HCT116 (cell line): Measurements from ENCODE around the gene GRPR. TPM values are rescaled to one million over a fixed set of nuclear protein-coding genes. Genes with fewer than 3 reads are reported as not detected.
A peak's percentile ranks its signal among the peaks of the same experiment; 100 is the strongest.

Experiments used
- ATAC-seq: fragments of 200-7000 bp; cut with Tn5 transposase; 2 replicates; pipeline ENCODE4 v1.9.1; 2020; ENCODE audit warnings: mild to moderate bottlenecking, moderate library complexity
- BruUV-seq: library from RNA; stranded (reverse); fragments of 400-500 nt; replicated peaks from 2 replicates; lab custom pipeline; 2021; lab: Mats Ljungman, UMichigan
- CTCF ChIA-PET: fragments of 300-600 bp; sonication (Branson Sonifier 250); formaldehyde crosslinking; loops from one replicate; lab custom pipeline; 2021; ENCODE audit warnings: antibody characterized with exemption; lab: Charles Lee
- POLR2A ChIA-PET: fragments of 300-600, 350-600 bp; sonication (Branson Sonifier 250); formaldehyde crosslinking; loops from one replicate; lab custom pipeline; 2021; ENCODE audit warnings: antibody characterized with exemption; lab: Charles Lee
- RAD21 ChIA-PET, 2 experiments: fragments of 300-600 bp; sonication (Branson Sonifier 250); formaldehyde crosslinking; loops; one replicate each; lab custom pipeline; 2023; ENCODE audit warnings: low total read pairs in 2 of 2; ENCODE audit not compliant: uncharacterized antibody in 2 of 2, unreplicated experiment in 2 of 2, low non-redundant PET in 1 of 2; lab: Charles Lee
- DNase-seq: peaks from one replicate; pipeline ENCODE4 v3.0.0-alpha.2; 2010; ENCODE audit warnings: low read depth, low spot score
- H2AFZ ChIP-seq: fragments of 200-600 bp; shearing (Covaris generic), sonication (generic); 2 replicates; pipeline ENCODE4 v1.6.1; 2017; ENCODE audit warnings: low read depth, mixed run types, mixed read lengths, antibody characterized with exemption, low read length; ENCODE audit not compliant: poor library complexity, severe bottlenecking
- H3K27ac ChIP-seq: 2 replicates; pipeline ENCODE4 v1.5.1; 2012; ENCODE audit warnings: low read depth, low read length
- H3K27me3 ChIP-seq: fragments of 200-600 bp; sonication (generic); 2 replicates; pipeline ENCODE4 v1.6.1; 2016; ENCODE audit warnings: mixed run types, low read length, mixed read lengths; ENCODE audit not compliant: insufficient read depth
- H3K36me3 ChIP-seq, 2 experiments: fragments of 200-500 bp in 1 of 2; fragments of 200-600 bp in 1 of 2; sonication (Bioruptor generic) in 1 of 2; sonication (generic) in 1 of 2; 2 replicates each; pipeline versions ENCODE4 v1.5.1 to v1.6.1; 2014 to 2016; ENCODE audit warnings: low read length in 2 of 2, inconsistent platforms in 1 of 2, mixed read lengths in 1 of 2, mixed run types in 1 of 2; ENCODE audit not compliant: insufficient read depth in 2 of 2, control insufficient read depth in 1 of 2
- H3K4me1 ChIP-seq, 2 experiments: fragments of 200-600 bp in 1 of 2; sonication (generic) in 1 of 2; 2 replicates each; pipeline versions ENCODE4 v1.5.1 to v1.6.1; 2012 to 2017; ENCODE audit warnings: low read length in 2 of 2, inconsistent platforms in 1 of 2, mild to moderate bottlenecking in 1 of 2, mixed read lengths in 1 of 2, mixed run types in 1 of 2, moderate library complexity in 1 of 2; ENCODE audit not compliant: insufficient read depth in 2 of 2, control insufficient read depth in 1 of 2
- H3K4me2 ChIP-seq: fragments of 200-600 bp; sonication (generic); 2 replicates; pipeline ENCODE4 v1.6.1; 2017; ENCODE audit warnings: mixed run types, low read length, mixed read lengths
- H3K4me3 ChIP-seq, 2 experiments: fragments of 200-600 bp in 1 of 2; sonication (generic) in 1 of 2; replicated peaks in 1 of 2; 2 replicates each; pipeline ENCODE4 v1.5.1; 2011 to 2016; ENCODE audit warnings: low read length in 2 of 2, control low read depth in 1 of 2, low read depth in 1 of 2, mild to moderate bottlenecking in 1 of 2, mixed read lengths in 1 of 2, mixed run types in 1 of 2
- H3K79me2 ChIP-seq: fragments of 200-600 bp; sonication (generic); 2 replicates; pipeline ENCODE4 v1.6.1; 2017; ENCODE audit warnings: mild to moderate bottlenecking, mixed run types, low read length, moderate library complexity, mixed read lengths; ENCODE audit not compliant: insufficient read depth
- H3K9ac ChIP-seq: fragments of 200-600 bp; sonication (generic); 2 replicates; pipeline ENCODE4 v1.6.1; 2016; ENCODE audit warnings: low read length, mixed read lengths
- H3K9me2 ChIP-seq: fragments of 200-600 bp; sonication (generic), shearing (Covaris generic); 2 replicates; pipeline ENCODE4 v1.6.1; 2017; ENCODE audit warnings: mixed run types, mild to moderate bottlenecking, moderate library complexity; ENCODE audit not compliant: insufficient read depth
- H3K9me3 ChIP-seq, 2 experiments: fragments of 200-500 bp in 1 of 2; fragments of 200-600 bp in 1 of 2; sonication (Bioruptor generic) in 1 of 2; sonication (generic) in 1 of 2; 2 replicates each; pipeline ENCODE4 v1.6.1; 2014 to 2017; ENCODE audit warnings: low read length in 2 of 2, mixed read lengths in 2 of 2, inconsistent platforms in 1 of 2, low read depth in 1 of 2, mild to moderate bottlenecking in 1 of 2, mixed run types in 1 of 2, moderate library complexity in 1 of 2; ENCODE audit not compliant: control insufficient read depth in 1 of 2, insufficient read depth in 1 of 2
- H4K20me1 ChIP-seq: fragments of 200-600 bp; sonication (generic), shearing (Covaris generic); 2 replicates; pipeline ENCODE4 v1.6.1; 2017; ENCODE audit warnings: mixed run types, mild to moderate bottlenecking, moderate library complexity; ENCODE audit not compliant: insufficient read depth
- CBX3 ChIP-seq: IDR thresholded peaks from 2 replicates; pipeline ENCODE4 v1.6.1; 2012; ENCODE audit warnings: low read depth
- EZH2phosphoT487 ChIP-seq: fragments of 200-600 bp; IDR thresholded peaks from 2 replicates; pipeline ENCODE4 v1.6.1; 2018; ENCODE audit warnings: antibody characterized with exemption, borderline replicate concordance
- FOSL1 ChIP-seq: IDR thresholded peaks from 2 replicates; pipeline ENCODE4 v1.6.1; 2012; ENCODE audit warnings: low read depth
- JUND ChIP-seq: IDR thresholded peaks from 2 replicates; pipeline ENCODE4 v1.6.1; 2012
- POLR2A ChIP-seq: IDR thresholded peaks from 2 replicates; pipeline ENCODE4 v1.7.0; 2011; ENCODE audit warnings: borderline replicate concordance; ENCODE audit not compliant: insufficient read depth, insufficient read length; ENCODE audit errors: extremely low read depth
- POLR2AphosphoS5 ChIP-seq: IDR thresholded peaks from 2 replicates; pipeline ENCODE4 v1.6.1; 2011; ENCODE audit warnings: mild to moderate bottlenecking, low read depth, low read length, moderate library complexity
- RAD21 ChIP-seq: IDR thresholded peaks from 2 replicates; pipeline ENCODE4 v1.6.1; 2012; ENCODE audit warnings: low read depth, mild to moderate bottlenecking
- SP1 ChIP-seq: IDR thresholded peaks from 2 replicates; pipeline ENCODE4 v1.6.1; 2012; ENCODE audit warnings: low read depth
- ZFX ChIP-seq: fragments of 450-650 bp; IDR thresholded peaks from 2 replicates; pipeline ENCODE4 v1.6.1; 2017
- intact Hi-C: fragments of 100-400 bp; cut with micrococcal nuclease; formaldehyde crosslinking; loops from 2 replicates; pipeline ENCODE4 v1.10.0; 2022
- total RNA-seq: library from RNA; stranded (reverse); gene quantifications from one replicate; pipeline ENCODE4 v1.2.1, GENCODE V29; 2021; ENCODE audit not compliant: unreplicated experiment
- TF ChIP-seq, protein P1 (sequence below): IDR thresholded peaks from 2 replicates; pipeline ENCODE4 v1.6.1; 2012
- TF ChIP-seq, protein P2 (sequence below): IDR thresholded peaks from 2 replicates; pipeline ENCODE4 v1.6.1; 2011; ENCODE audit warnings: mild to moderate bottlenecking, low read length, moderate library complexity; ENCODE audit not compliant: insufficient replicate concordance; ENCODE audit errors: extremely low read depth
- TF ChIP-seq, protein P3 (sequence below): IDR thresholded peaks from 2 replicates; pipeline ENCODE4 v1.6.1; 2012; ENCODE audit warnings: low read depth

GRPR gene
- total RNA-seq, 1 experiment from 2014 or later = 0.15 TPM

DNA sequence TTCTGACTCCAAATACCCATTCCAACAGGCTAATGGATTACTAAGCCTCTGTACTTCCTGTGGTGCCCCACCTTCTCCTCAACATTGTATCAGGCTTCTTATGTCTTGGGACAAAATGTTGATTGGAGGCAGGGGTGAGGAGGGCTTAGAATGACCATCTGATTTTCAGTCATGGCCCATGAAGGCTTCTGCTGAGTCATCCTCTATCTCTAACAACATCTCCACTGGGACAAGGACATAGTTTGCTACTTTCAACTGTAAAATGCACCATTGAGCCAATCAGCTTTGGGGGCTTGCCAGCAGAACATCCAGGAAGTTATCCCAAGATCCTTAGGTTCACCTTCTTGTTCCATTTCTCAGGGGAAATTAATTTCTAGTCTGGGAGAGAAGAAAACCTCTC, 73.5 kb downstream of the GRPR start:
- Histone ChIP-seq H3K9ac (no peak overlapping the region), H3K9me2 (no peaks in the 10 kb centered on the region), H2AFZ (peak overlapping the region; percentile 61), H3K4me2 (no peak overlapping the region)
- ATAC-seq = no peak
- TF ChIP-seq ZFX (no peak), FOSL1 (no peak), SP1 (no peak)
- TF ChIP-seq, all 23 proteins: peak for 0
- DNase-seq = no peak
- Histone ChIP-seq H3K4me3 (no peak overlapping the region), H3K27ac (no peak overlapping the region), H3K36me3 (no peaks in the 10 kb centered on the region), H3K9me3 (no peaks in the 10 kb centered on the region), H4K20me1 (no peaks in the 10 kb centered on the region), H3K79me2 (no peaks in the 10 kb centered on the region), H3K4me1 (peaks cover 0 to 4% of the 10 kb centered on the region in 2 experiments; a peak in 2 of 4 replicates), H3K27me3 (no peaks in the 10 kb centered on the region)
- ChIA-PET CTCF (no interaction called here), RAD21 (no interaction called here), POLR2A (no interaction called here)
- BruUV-seq = no TSS peak
- intact Hi-C loops = no loop called here

DNA sequence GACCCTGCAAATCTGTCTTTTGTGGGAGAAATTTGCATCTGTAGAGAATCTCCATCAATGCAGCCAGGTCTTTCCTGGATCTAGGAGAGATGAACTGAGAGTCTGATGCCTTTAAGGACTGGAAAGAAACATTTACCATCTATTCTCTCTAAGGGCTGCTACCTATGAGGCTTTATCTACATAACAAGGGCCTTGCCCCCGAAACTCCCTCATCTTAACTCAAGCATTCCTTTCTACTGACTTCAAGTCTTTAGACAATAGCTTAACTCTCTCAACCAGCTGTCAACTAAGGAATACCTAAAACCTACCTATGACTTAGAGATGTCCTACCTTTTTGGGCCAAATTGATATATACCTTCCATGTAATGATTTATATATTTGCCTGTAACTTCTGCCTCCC, 76.0 kb downstream of the GRPR start:
- H3K9me3 ChIP-seq = no peaks in the 10 kb centered on the region
- no peaks in the 10 kb centered on the region for H3K36me3 ChIP-seq
- H3K4me1 ChIP-seq = peaks cover 0 to 4% of the 10 kb centered on the region in 2 experiments; a peak in 2 of 4 replicates
- intact Hi-C loops = no loop called here
- ChIA-PET CTCF (no interaction called here), POLR2A (no interaction called here), RAD21 (no interaction called here)
- no peaks in the 10 kb centered on the region for H3K9me2 ChIP-seq
- no peaks in the 10 kb centered on the region for H4K20me1 ChIP-seq
- H3K79me2 ChIP-seq = no peaks in the 10 kb centered on the region
- TF ChIP-seq, protein P1, sequence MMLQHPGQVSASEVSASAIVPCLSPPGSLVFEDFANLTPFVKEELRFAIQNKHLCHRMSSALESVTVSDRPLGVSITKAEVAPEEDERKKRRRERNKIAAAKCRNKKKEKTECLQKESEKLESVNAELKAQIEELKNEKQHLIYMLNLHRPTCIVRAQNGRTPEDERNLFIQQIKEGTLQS = no peak
- TF ChIP-seq EZH2phosphoT487 = no peak
- no peak for TF ChIP-seq RAD21
- TF ChIP-seq SP1 = no peak
- TF ChIP-seq POLR2A = no peak
- TF ChIP-seq, protein P2, sequence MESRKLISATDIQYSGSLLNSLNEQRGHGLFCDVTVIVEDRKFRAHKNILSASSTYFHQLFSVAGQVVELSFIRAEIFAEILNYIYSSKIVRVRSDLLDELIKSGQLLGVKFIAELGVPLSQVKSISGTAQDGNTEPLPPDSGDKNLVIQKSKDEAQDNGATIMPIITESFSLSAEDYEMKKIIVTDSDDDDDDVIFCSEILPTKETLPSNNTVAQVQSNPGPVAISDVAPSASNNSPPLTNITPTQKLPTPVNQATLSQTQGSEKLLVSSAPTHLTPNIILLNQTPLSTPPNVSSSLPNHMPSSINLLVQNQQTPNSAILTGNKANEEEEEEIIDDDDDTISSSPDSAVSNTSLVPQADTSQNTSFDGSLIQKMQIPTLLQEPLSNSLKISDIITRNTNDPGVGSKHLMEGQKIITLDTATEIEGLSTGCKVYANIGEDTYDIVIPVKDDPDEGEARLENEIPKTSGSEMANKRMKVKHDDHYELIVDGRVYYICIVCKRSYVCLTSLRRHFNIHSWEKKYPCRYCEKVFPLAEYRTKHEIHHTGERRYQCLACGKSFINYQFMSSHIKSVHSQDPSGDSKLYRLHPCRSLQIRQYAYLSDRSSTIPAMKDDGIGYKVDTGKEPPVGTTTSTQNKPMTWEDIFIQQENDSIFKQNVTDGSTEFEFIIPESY = no peak
- no peak for TF ChIP-seq JUND
- no peak for TF ChIP-seq POLR2AphosphoS5
- TF ChIP-seq, protein P3, sequence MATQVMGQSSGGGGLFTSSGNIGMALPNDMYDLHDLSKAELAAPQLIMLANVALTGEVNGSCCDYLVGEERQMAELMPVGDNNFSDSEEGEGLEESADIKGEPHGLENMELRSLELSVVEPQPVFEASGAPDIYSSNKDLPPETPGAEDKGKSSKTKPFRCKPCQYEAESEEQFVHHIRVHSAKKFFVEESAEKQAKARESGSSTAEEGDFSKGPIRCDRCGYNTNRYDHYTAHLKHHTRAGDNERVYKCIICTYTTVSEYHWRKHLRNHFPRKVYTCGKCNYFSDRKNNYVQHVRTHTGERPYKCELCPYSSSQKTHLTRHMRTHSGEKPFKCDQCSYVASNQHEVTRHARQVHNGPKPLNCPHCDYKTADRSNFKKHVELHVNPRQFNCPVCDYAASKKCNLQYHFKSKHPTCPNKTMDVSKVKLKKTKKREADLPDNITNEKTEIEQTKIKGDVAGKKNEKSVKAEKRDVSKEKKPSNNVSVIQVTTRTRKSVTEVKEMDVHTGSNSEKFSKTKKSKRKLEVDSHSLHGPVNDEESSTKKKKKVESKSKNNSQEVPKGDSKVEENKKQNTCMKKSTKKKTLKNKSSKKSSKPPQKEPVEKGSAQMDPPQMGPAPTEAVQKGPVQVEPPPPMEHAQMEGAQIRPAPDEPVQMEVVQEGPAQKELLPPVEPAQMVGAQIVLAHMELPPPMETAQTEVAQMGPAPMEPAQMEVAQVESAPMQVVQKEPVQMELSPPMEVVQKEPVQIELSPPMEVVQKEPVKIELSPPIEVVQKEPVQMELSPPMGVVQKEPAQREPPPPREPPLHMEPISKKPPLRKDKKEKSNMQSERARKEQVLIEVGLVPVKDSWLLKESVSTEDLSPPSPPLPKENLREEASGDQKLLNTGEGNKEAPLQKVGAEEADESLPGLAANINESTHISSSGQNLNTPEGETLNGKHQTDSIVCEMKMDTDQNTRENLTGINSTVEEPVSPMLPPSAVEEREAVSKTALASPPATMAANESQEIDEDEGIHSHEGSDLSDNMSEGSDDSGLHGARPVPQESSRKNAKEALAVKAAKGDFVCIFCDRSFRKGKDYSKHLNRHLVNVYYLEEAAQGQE = no peak
- TF ChIP-seq CBX3 = no peak
- BruUV-seq = no TSS peak
- no peak overlapping the region for H3K27ac ChIP-seq
- ATAC-seq = no peak
- H3K27me3 ChIP-seq = no peaks in the 10 kb centered on the region
- no peak for DNase-seq
- no peak overlapping the region for H2AFZ ChIP-seq
- H3K4me2 ChIP-seq = no peak overlapping the region
- no peak overlapping the region for H3K4me3 ChIP-seq
- no peak overlapping the region for H3K9ac ChIP-seq
